Ovary (tissue), 9 donors: ENCODE measurements around the gene C1QB. TPM values are rescaled to one million over a fixed set of nuclear protein-coding genes. Genes with fewer than 3 reads are reported as not detected.

Source experiments
- DNase-seq, 5 donors: peaks; one replicate each; pipeline ENCODE4 v3.0.0-alpha.2; 2019 to 2020
- H3K27ac ChIP-seq, 2 donors: fragments of 200-600 bp; one replicate each; pipeline versions ENCODE4 v1.5.1 to v1.8.0; 2019 to 2022
- H3K27me3 ChIP-seq: fragments of 200-600 bp; one replicate; pipeline ENCODE4 v1.8.0; 2022
- H3K36me3 ChIP-seq: fragments of 200-600 bp; sonication (generic); one replicate; pipeline ENCODE4 v1.5.1; 2019
- H3K4me1 ChIP-seq: one replicate; pipeline ENCODE4 v1.8.1; 2013; ENCODE audit warnings: mild to moderate bottlenecking, moderate library complexity; ENCODE audit not compliant: insufficient read depth
- H3K4me3 ChIP-seq: fragments of 200-600 bp; sonication (generic); one replicate; pipeline ENCODE4 v1.5.1; 2017
- H3K9me3 ChIP-seq, 2 donors: fragments of 200-600 bp in 1 of 2; sonication (generic) in 1 of 2; one replicate each; pipeline versions ENCODE4 v1.5.1 to v1.8.1; 2013 to 2019; ENCODE audit warnings: mild to moderate bottlenecking in 1 of 2, moderate library complexity in 1 of 2
- EP300 ChIP-seq: sonication (generic); formaldehyde crosslinking; IDR thresholded peaks from one replicate; pipeline ENCODE4 v1.6.1; 2017; ENCODE audit warnings: antibody characterized with exemption
- POLR2A ChIP-seq: fragments of 450-650 bp; IDR thresholded peaks from one replicate; pipeline ENCODE4 v1.6.1; 2017; ENCODE audit warnings: antibody characterized with exemption, mild to moderate bottlenecking, moderate library complexity
- whole genome bisulfite sequencing, 3 donors: extraction: QIAGEN DNeasy Blood & Tissue Kit in 1 of 3; methylation state at CpG; one replicate each; pipeline versions ENCODE4 v1.1.5 to v1.1.7; 2013 to 2017; 5-methylcytosine and 5-hydroxymethylcytosine counted together
- intact Hi-C, 4 donors: fragments of 100-400 bp; cut with DNase I; formaldehyde crosslinking; loops; one replicate each; pipeline versions ENCODE4 v1.11.0 to v1.15.1; 2022 to 2023
- polyA plus RNA-seq, 2 donors: library from polyadenylated mRNA; stranded (reverse); fragments of 200-250 nt in 1 of 2; fragments of 350-450 nt in 1 of 2; fragmentation: Illumina TruSeq in 1 of 2; extraction: RNeasy Lipid Tissue Mini Kit (QIAGEN cat#74804) in 1 of 2; gene quantifications; one replicate each; pipeline ENCODE4 v1.2.3, GENCODE V29; 2013 to 2014
- total RNA-seq, 7 donors: library from RNA; depleted of rRNA in 2 of 7; stranded (reverse); fragments of >200 nt in 2 of 7; fragmentation: NEBNext Ultra II Directional in 3 of 7; extraction: Animal tissue kit (Norgen Biotek cat#: 25700) in 3 of 7; gene quantifications; one replicate each; pipeline versions ENCODE4 v1.1.0 to v1.2.4, GENCODE V29; 2016 to 2023
- TF ChIP-seq, protein P1 (sequence below), 3 donors: fragments of 450-650 bp in 2 of 3; fragments of 200-600 bp in 1 of 3; IDR thresholded peaks; one replicate each; pipeline versions ENCODE4 v1.5.1 to v1.8.0; 2016 to 2022; ENCODE audit warnings: antibody characterized with exemption in 3 of 3, mild to moderate bottlenecking in 1 of 3
- donor health status: DM: no; HTN: no; CAD: no; lungs with moderate emphysema.
- donor health status: DM: no; HTN: no; CAD: no.
- donor health status: Bipolar disorder and iron deficiency.
- donor health status: DM: yes; HTN: yes; CAD: no.
- donor health status: DM: no; HTN: no; CAD: no.
- donor health status: DM: yes; HTN: yes; CAD: no.

C1QB gene
- total and polyA plus RNA-seq, 9 donors = 26.5 to 206 (median 96.7) TPM

DNA sequence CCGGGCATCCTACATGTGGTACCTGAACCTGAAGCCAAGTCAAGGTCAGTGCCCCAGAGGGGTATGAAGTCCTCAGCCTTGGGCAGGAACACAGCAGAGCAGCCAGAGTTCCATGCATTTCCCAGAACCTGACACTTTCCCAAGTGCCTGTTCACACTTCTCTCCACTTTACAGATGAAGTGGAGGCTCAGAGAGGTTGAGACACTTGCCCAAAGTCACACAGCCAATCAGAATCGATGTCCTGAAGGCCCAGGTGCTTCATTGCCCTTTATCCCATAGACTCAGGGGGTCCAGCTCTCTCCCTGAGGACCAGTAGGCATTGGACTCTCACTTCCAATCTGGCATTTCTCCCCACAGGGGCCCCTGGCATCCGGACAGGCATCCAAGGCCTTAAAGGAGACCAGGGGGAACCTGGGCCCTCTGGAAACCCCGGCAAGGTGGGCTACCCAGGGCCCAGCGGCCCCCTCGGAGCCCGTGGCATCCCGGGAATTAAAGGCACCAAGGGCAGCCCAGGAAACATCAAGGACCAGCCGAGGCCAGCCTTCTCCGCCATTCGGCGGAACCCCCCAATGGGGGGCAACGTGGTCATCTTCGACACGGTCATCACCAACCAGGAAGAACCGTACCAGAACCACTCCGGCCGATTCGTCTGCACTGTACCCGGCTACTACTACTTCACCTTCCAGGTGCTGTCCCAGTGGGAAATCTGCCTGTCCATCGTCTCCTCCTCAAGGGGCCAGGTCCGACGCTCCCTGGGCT lies 14.4 kb upstream of the C1QB start:
- Histone ChIP-seq H3K4me3 (no peak overlapping the region), H3K9me3 (no peaks in the 10 kb centered on the region), H3K4me1 (peaks cover 3% of the 10 kb centered on the region), H3K27ac (no peak overlapping the region), H3K27me3 (no peaks in the 10 kb centered on the region), H3K36me3 (no peaks in the 10 kb centered on the region)
- 81 to 86% (median 82%) methylated on average over 23 of the region's 23 CpGs for WGBS, 3 donors
- intact Hi-C loops = no loop called here
- DNase-seq = no peak
- no peak for TF ChIP-seq EP300
- TF ChIP-seq, protein P1, sequence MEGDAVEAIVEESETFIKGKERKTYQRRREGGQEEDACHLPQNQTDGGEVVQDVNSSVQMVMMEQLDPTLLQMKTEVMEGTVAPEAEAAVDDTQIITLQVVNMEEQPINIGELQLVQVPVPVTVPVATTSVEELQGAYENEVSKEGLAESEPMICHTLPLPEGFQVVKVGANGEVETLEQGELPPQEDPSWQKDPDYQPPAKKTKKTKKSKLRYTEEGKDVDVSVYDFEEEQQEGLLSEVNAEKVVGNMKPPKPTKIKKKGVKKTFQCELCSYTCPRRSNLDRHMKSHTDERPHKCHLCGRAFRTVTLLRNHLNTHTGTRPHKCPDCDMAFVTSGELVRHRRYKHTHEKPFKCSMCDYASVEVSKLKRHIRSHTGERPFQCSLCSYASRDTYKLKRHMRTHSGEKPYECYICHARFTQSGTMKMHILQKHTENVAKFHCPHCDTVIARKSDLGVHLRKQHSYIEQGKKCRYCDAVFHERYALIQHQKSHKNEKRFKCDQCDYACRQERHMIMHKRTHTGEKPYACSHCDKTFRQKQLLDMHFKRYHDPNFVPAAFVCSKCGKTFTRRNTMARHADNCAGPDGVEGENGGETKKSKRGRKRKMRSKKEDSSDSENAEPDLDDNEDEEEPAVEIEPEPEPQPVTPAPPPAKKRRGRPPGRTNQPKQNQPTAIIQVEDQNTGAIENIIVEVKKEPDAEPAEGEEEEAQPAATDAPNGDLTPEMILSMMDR (IDR thresholded peaks at IDR 0.05) = no peak
- no peak for TF ChIP-seq POLR2A

DNA sequence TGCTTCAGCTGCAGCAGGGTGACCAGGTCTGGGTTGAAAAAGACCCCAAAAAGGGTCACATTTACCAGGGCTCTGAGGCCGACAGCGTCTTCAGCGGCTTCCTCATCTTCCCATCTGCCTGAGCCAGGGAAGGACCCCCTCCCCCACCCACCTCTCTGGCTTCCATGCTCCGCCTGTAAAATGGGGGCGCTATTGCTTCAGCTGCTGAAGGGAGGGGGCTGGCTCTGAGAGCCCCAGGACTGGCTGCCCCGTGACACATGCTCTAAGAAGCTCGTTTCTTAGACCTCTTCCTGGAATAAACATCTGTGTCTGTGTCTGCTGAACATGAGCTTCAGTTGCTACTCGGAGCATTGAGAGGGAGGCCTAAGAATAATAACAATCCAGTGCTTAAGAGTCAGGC lies 13.8 kb upstream of the C1QB start:
- no peak for DNase-seq
- H3K9me3 ChIP-seq = no peaks in the 10 kb centered on the region
- 41 to 57% (median 50%) methylated on average over 8 of the region's 8 CpGs for WGBS, 3 donors
- H3K4me1 ChIP-seq = peaks cover 3% of the 10 kb centered on the region
- no peak overlapping the region for H3K27ac ChIP-seq
- H3K27me3 ChIP-seq = no peaks in the 10 kb centered on the region
- no peak overlapping the region for H3K4me3 ChIP-seq
- H3K36me3 ChIP-seq = no peaks in the 10 kb centered on the region
- intact Hi-C loops = no loop called here
- TF ChIP-seq POLR2A (no peak), EP300 (no peak)
- TF ChIP-seq, protein P1 (IDR thresholded peaks at IDR 0.05) = no peak

DNA sequence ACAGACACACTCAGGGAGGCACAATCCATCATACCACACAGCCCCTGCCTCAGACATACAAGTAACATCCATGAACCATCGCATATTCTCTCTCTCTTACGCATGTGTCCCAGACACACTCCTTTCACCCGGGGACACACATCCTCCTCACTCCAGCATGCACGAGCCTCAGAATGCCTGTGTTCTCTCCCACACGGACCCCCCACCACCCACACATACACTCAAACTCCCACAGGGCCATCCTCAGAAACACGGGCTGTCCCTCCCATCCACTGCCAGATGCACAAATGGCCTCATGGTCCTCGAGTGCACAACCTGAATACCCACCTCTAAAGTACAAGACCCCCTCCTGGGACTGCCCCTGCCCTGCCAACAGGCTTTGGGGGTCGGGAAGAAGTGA lies 11.8 kb upstream of the C1QB start:
- Histone ChIP-seq H3K4me3 (no peak overlapping the region), H3K36me3 (no peaks in the 10 kb centered on the region), H3K4me1 (peaks cover 3% of the 10 kb centered on the region), H3K27me3 (no peaks in the 10 kb centered on the region), H3K9me3 (no peaks in the 10 kb centered on the region), H3K27ac (no peak overlapping the region)
- TF ChIP-seq POLR2A (no peak), EP300 (no peak)
- TF ChIP-seq, protein P1 (IDR thresholded peaks at IDR 0.05) = no peak
- WGBS, 3 donors = 43 to 50% (median 49%) methylated on average over 8 of the region's 8 CpGs
- no peak for DNase-seq
- intact Hi-C loops = loop anchor here (2.0 to 10.0 kb wide), 3 partner anchors 218 to 536 kb away; no protein-coding TSS in a partner anchor

GRCh38 chr1:22641906-22642636 lies 11.0 kb upstream of the C1QB start:
- TF ChIP-seq POLR2A (no peak), EP300 (no peak)
- TF ChIP-seq, protein P1 (IDR thresholded peaks at IDR 0.05) = peak; percentile 75 to 82 (median 79)
- Histone ChIP-seq H3K27ac (no peak overlapping the region), H3K9me3 (no peaks in the 10 kb centered on the region), H3K4me3 (no peak overlapping the region), H3K27me3 (no peaks in the 10 kb centered on the region), H3K4me1 (peaks cover 3% of the 10 kb centered on the region), H3K36me3 (no peaks in the 10 kb centered on the region)
- intact Hi-C loops = loop anchor here (2.0 to 10.0 kb wide), 5 partner anchors 219 to 537 kb away; no protein-coding TSS in a partner anchor
- WGBS, 3 donors = 7 to 14% (median 8%) methylated on average over 18 of the region's 18 CpGs
- DNase-seq = peak; percentile 79 to 92 (median 90)
